Panc1 (cell line): ENCODE measurements around the gene C13orf46.

Experiments
- CTCF ChIP-seq: fragments of 450-650 bp; IDR thresholded peaks from 2 replicates; pipeline ENCODE4 v1.5.1; 2017; ENCODE audit warnings: mild to moderate bottlenecking
- POLR2AphosphoS5 ChIP-seq: IDR thresholded peaks from 2 replicates; pipeline ENCODE4 v1.6.1; 2012; ENCODE audit warnings: mild to moderate bottlenecking, low read depth, low read length, moderate library complexity
- REST ChIP-seq, 2 experiments: IDR thresholded peaks; 2 replicates each; pipeline ENCODE4 v1.6.1; 2011 to 2012; ENCODE audit warnings: low read depth in 2 of 2, control low read depth in 1 of 2, low read length in 1 of 2, mild to moderate bottlenecking in 1 of 2, moderate library complexity in 1 of 2; ENCODE audit not compliant: insufficient read depth in 1 of 2
- SIN3A ChIP-seq: IDR thresholded peaks from 2 replicates; pipeline ENCODE4 v1.6.1; 2012; ENCODE audit warnings: low read depth, mild to moderate bottlenecking, low read length, moderate library complexity, borderline replicate concordance; ENCODE audit not compliant: insufficient read depth

DNA sequence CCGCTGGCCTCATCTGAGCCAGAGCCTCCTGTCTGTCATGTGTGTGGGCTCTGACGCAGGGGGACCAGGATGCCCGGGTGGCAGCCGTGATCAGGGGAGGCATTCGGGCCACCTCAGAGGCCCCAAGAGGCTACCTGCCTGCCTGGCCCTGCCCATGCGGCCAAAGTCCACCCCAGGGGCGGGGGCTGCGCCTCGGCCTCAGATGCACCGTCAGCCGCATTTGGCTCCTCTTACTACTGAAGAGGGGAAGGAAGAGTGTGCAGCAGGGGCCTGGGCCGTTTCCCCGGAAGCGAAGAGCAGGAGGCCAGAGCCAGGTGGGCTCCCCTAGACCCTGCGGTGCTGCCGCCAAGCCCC lies 34.0 kb downstream of the C13orf46 start:
- TF ChIP-seq POLR2AphosphoS5 (no peak), SIN3A (no peak), CTCF (no peak), REST (IDR thresholded peaks at IDR 0.05; ENCODE audit: insufficient read depth in 1 of 2, low read depth in 2 of 2, low read length in 1 of 2) (no peak)
